NT2/D1 (cell line): ENCODE data around the gene RNF217.

Experiments used
- DNase-seq: peaks from one replicate; pipeline ENCODE4 v3.0.0-alpha.2; 2011; ENCODE audit warnings: low read depth, low spot score
- H3K27me3 ChIP-seq: 2 replicates; pipeline ENCODE4 v1.6.0; 2011; ENCODE audit warnings: mild to moderate bottlenecking; ENCODE audit not compliant: insufficient read length, insufficient read depth
- H3K36me3 ChIP-seq: 2 replicates; pipeline ENCODE4 v1.6.1; 2011; ENCODE audit warnings: mild to moderate bottlenecking, low read length, mixed read lengths; ENCODE audit not compliant: insufficient read depth, insufficient read length
- H3K4me1 ChIP-seq: 2 replicates; pipeline ENCODE4 v1.5.1; 2011; ENCODE audit not compliant: insufficient read depth, insufficient read length
- H3K4me3 ChIP-seq: 2 replicates; pipeline ENCODE4 v1.5.1; 2011; ENCODE audit warnings: low read depth; ENCODE audit not compliant: insufficient read length
- H3K9ac ChIP-seq: 2 replicates; pipeline ENCODE4 v1.6.0; 2011; ENCODE audit warnings: low read depth; ENCODE audit not compliant: insufficient read length
- H3K9me3 ChIP-seq: 2 replicates; pipeline ENCODE4 v1.5.1; 2011; ENCODE audit warnings: mild to moderate bottlenecking, low read length; ENCODE audit not compliant: insufficient read depth
- SUZ12 ChIP-seq: IDR thresholded peaks from 2 replicates; pipeline ENCODE4 v1.6.1; 2011; ENCODE audit not compliant: insufficient read length, insufficient read depth; ENCODE audit errors: extremely low read depth
- YY1 ChIP-seq: IDR thresholded peaks from 2 replicates; pipeline ENCODE4 v1.6.1; 2011; ENCODE audit not compliant: insufficient read length, insufficient read depth
- ZNF274 ChIP-seq: IDR thresholded peaks from 2 replicates; pipeline ENCODE4 v1.6.1; 2011; ENCODE audit warnings: mild to moderate bottlenecking, low read depth, low read length

RNF217 gene

GRCh38 chr6:124928851-124929250 is 33.4 kb upstream of the RNF217 start:
- no peaks in the 10 kb centered on the region for H3K27me3 ChIP-seq
- H3K4me1 ChIP-seq, result no peaks in the 10 kb centered on the region
- H3K4me3 ChIP-seq, result no peak overlapping the region
- no peak for TF ChIP-seq YY1
- TF ChIP-seq SUZ12, result no peak
- no peak for TF ChIP-seq ZNF274
- H3K9me3 ChIP-seq, result no peaks in the 10 kb centered on the region
- H3K9ac ChIP-seq, result no peak overlapping the region
- DNase-seq, result no peak
- H3K36me3 ChIP-seq, result no peaks in the 10 kb centered on the region

DNA sequence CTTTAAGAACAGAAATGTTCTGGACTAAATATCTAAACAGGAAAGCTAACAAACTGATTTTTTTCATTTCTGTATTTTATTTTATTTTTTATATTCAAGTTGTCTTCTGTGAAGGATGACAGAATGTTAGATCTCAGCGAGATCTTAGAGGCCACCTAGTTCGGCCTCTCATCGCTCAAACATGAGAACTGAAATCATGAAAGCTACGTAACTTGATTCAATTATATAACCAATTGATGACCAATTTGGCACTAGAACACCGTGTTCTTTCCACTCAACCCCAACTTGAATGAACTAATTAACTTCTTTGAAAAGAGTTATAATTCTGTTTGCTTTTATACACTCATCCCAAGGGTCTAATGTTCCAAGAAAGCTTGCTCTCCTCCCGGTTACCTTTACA is 24.6 kb upstream of the RNF217 start:
- H3K9me3 ChIP-seq, result no peaks in the 10 kb centered on the region
- DNase-seq, result no peak
- no peak overlapping the region for H3K9ac ChIP-seq
- no peak overlapping the region for H3K4me3 ChIP-seq
- TF ChIP-seq YY1, result no peak
- H3K27me3 ChIP-seq, result no peaks in the 10 kb centered on the region
- H3K36me3 ChIP-seq, result no peaks in the 10 kb centered on the region
- no peaks in the 10 kb centered on the region for H3K4me1 ChIP-seq

DNA sequence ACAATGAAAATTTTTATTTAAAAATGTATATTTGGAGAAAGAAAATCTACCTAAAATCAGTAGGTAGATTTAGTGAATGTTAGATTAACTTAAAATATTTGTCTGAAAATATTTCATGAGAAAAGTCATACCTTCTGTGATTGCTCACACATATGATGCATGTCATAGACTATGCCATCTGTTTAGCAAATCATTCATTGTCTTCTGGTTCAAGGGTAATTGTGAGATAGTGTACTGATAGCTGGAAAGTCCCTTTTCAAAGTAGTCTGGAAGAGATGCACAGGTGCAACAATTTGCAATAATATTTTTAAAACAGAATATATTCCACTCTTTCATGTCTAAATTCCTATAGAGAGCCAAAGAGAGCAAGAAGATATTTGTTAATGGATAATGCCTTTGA is 21.0 kb upstream of the RNF217 start:
- no peak overlapping the region for H3K4me3 ChIP-seq
- no peak for TF ChIP-seq ZNF274
- no peak for TF ChIP-seq SUZ12
- no peak for TF ChIP-seq YY1
- H3K27me3 ChIP-seq, result no peaks in the 10 kb centered on the region
- H3K9me3 ChIP-seq, result no peaks in the 10 kb centered on the region
- no peak overlapping the region for H3K9ac ChIP-seq
- no peaks in the 10 kb centered on the region for H3K4me1 ChIP-seq
- no peak for DNase-seq
- no peaks in the 10 kb centered on the region for H3K36me3 ChIP-seq

DNA sequence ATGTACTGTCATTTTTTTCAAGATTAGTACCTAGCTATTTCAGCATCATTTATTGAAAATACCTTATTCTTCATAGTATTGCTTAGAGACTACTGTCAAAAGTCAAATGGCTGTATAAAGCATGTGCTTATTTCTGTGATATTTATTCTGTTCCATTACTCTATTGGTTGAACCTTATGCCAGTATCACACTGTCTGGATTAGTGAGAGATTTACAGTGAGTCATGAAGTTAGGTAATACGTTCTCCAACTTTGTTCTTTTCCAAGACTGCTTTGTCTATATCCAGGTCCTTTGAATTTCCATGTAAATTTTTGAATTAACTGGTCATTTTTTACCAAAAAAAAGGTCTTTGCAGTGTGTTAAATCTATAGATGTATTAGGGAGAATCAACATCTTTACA is 18.6 kb upstream of the RNF217 start:
- Histone ChIP-seq H3K9ac (no peak overlapping the region), H3K9me3 (no peaks in the 10 kb centered on the region), H3K4me1 (no peaks in the 10 kb centered on the region), H3K27me3 (no peaks in the 10 kb centered on the region), H3K36me3 (no peaks in the 10 kb centered on the region), H3K4me3 (no peak overlapping the region)
- TF ChIP-seq ZNF274 (no peak), YY1 (no peak), SUZ12 (no peak)
- no peak for DNase-seq

- Histone ChIP-seq H3K9me3 (peaks cover 6% of the 10 kb centered on the region; the same call in 1 of the 2 replicates), H3K9ac (no peak overlapping the region), H3K4me3 (no peak overlapping the region), H3K27me3 (no peaks in the 10 kb centered on the region), H3K36me3 (no peaks in the 10 kb centered on the region), H3K4me1 (no peaks in the 10 kb centered on the region)
- DNase-seq, result no peak
- TF ChIP-seq YY1 (no peak), ZNF274 (no peak), SUZ12 (no peak)
These were observed 14.2 kb upstream of the RNF217 start for GRCh38 chr6:124947971-124948451.

GRCh38 chr6:124949706-124950105 is 12.5 kb upstream of the RNF217 start:
- H3K4me3 ChIP-seq, result no peak overlapping the region
- H3K4me1 ChIP-seq, result no peaks in the 10 kb centered on the region
- H3K9me3 ChIP-seq, result peaks cover 6% of the 10 kb centered on the region; the same call in 1 of the 2 replicates
- no peaks in the 10 kb centered on the region for H3K36me3 ChIP-seq
- no peak overlapping the region for H3K9ac ChIP-seq
- DNase-seq, result no peak
- TF ChIP-seq YY1 (no peak), ZNF274 (no peak), SUZ12 (no peak)
- H3K27me3 ChIP-seq, result no peaks in the 10 kb centered on the region

DNA sequence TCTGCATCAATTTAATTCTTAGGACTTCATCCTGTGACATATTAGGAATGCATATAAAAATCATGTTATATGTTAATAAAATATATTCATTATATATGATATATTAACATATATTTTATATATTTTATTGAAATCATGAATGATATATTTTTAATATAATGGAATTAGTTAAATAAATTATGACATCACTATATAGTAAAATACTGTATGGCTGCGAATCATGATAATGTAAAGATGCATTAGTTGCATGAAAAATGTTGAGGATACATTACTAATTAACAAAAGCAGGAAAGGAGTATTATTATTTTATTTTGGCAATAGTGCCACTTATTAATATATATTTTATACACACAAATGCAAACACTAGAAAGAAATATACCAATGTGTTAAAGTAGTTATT is 8.4 kb upstream of the RNF217 start:
- no peak overlapping the region for H3K4me3 ChIP-seq
- no peak for DNase-seq

More for the DNA sequence above, 8.4 kb upstream of the RNF217 start:
- Histone ChIP-seq H3K27me3 (no peaks in the 10 kb centered on the region), H3K36me3 (no peaks in the 10 kb centered on the region), H3K4me1 (no peaks in the 10 kb centered on the region), H3K9me3 (peaks cover 6% of the 10 kb centered on the region; the same call in 1 of the 2 replicates), H3K9ac (no peak overlapping the region)
- TF ChIP-seq YY1 (no peak), ZNF274 (no peak), SUZ12 (no peak)
